Panc1 (cell line): Measurements from ENCODE around the gene IFNB1.

Source experiments
- POLR2AphosphoS5 ChIP-seq: IDR thresholded peaks from 2 replicates; pipeline ENCODE4 v1.6.1; 2012; ENCODE audit warnings: mild to moderate bottlenecking, low read depth, low read length, moderate library complexity
- TCF7L2 ChIP-seq: IDR thresholded peaks from 2 replicates; pipeline ENCODE4 v1.6.1; 2011; ENCODE audit warnings: mild to moderate bottlenecking, low read depth, low read length, inconsistent platforms
- TF ChIP-seq, protein P1 (sequence below): fragments of 450-650 bp; IDR thresholded peaks from 2 replicates; pipeline ENCODE4 v1.5.1; 2017; ENCODE audit warnings: mild to moderate bottlenecking
- TF ChIP-seq, protein P2 (sequence below), 2 experiments: IDR thresholded peaks; 2 replicates each; pipeline ENCODE4 v1.6.1; 2011 to 2012; ENCODE audit warnings: low read depth in 2 of 2, control low read depth in 1 of 2, low read length in 1 of 2, mild to moderate bottlenecking in 1 of 2, moderate library complexity in 1 of 2; ENCODE audit not compliant: insufficient read depth in 1 of 2

DNA sequence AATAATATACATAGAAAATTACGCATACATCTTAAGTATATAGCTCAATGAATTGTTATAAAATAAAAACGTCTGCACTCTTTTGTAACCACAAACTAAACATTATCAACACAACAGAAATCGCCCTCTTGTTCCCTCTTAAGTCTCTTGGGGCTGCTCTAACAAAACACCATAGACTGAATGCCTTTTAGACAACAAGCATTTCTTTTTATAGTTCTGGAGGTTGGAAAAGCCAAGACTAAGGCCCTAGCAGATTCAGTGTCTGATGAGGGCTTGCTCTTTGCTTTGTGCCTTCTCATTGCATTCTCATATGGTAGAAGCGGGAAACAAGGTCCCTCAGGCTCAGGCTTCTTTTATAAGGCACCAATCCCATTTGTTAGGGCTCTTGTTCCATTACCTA, 4.9 kb upstream of the IFNB1 start:
- TF ChIP-seq, protein P1, sequence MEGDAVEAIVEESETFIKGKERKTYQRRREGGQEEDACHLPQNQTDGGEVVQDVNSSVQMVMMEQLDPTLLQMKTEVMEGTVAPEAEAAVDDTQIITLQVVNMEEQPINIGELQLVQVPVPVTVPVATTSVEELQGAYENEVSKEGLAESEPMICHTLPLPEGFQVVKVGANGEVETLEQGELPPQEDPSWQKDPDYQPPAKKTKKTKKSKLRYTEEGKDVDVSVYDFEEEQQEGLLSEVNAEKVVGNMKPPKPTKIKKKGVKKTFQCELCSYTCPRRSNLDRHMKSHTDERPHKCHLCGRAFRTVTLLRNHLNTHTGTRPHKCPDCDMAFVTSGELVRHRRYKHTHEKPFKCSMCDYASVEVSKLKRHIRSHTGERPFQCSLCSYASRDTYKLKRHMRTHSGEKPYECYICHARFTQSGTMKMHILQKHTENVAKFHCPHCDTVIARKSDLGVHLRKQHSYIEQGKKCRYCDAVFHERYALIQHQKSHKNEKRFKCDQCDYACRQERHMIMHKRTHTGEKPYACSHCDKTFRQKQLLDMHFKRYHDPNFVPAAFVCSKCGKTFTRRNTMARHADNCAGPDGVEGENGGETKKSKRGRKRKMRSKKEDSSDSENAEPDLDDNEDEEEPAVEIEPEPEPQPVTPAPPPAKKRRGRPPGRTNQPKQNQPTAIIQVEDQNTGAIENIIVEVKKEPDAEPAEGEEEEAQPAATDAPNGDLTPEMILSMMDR: no peak
- TF ChIP-seq, protein P2, sequence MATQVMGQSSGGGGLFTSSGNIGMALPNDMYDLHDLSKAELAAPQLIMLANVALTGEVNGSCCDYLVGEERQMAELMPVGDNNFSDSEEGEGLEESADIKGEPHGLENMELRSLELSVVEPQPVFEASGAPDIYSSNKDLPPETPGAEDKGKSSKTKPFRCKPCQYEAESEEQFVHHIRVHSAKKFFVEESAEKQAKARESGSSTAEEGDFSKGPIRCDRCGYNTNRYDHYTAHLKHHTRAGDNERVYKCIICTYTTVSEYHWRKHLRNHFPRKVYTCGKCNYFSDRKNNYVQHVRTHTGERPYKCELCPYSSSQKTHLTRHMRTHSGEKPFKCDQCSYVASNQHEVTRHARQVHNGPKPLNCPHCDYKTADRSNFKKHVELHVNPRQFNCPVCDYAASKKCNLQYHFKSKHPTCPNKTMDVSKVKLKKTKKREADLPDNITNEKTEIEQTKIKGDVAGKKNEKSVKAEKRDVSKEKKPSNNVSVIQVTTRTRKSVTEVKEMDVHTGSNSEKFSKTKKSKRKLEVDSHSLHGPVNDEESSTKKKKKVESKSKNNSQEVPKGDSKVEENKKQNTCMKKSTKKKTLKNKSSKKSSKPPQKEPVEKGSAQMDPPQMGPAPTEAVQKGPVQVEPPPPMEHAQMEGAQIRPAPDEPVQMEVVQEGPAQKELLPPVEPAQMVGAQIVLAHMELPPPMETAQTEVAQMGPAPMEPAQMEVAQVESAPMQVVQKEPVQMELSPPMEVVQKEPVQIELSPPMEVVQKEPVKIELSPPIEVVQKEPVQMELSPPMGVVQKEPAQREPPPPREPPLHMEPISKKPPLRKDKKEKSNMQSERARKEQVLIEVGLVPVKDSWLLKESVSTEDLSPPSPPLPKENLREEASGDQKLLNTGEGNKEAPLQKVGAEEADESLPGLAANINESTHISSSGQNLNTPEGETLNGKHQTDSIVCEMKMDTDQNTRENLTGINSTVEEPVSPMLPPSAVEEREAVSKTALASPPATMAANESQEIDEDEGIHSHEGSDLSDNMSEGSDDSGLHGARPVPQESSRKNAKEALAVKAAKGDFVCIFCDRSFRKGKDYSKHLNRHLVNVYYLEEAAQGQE (IDR thresholded peaks at IDR 0.05; ENCODE audit: insufficient read depth in 1 of 2, low read depth in 2 of 2, low read length in 1 of 2): no peak
- TF ChIP-seq POLR2AphosphoS5: no peak
- TF ChIP-seq TCF7L2: no peak
